Measurements from ENCODE around the gene CRIP2.

Gene CRIP2

GRCh38 chr14:105474483-105475268, at the start of gene CRIP2:
TSS of gene CRIP2 (plus strand) at chr14:105474821. CDS start at chr14:105474863, 42 bp downstream.
- peak; percentile 64 for DNase-seq

GRCh38 chr14:105424861-105425260, 49.8 kb upstream of the CRIP2 start:
- no peak for DNase-seq

GRCh38 chr14:105425823-105426247, 48.8 kb upstream of the CRIP2 start:
- no peak for DNase-seq

GRCh38 chr14:105426416-105427130, 48.0 kb upstream of the CRIP2 start:
- DNase-seq, result no peak

- no peak for DNase-seq
Measured at GRCh38 chr14:105427412-105427811, 47.2 kb upstream of the CRIP2 start.

GRCh38 chr14:105427936-105428485, 46.6 kb upstream of the CRIP2 start:
- DNase-seq, result no peak

- DNase-seq, result no peak
Measured at GRCh38 chr14:105430042-105430441, 44.6 kb upstream of the CRIP2 start.

GRCh38 chr14:105430565-105430964, 44.1 kb upstream of the CRIP2 start:
- DNase-seq, result no peak

- DNase-seq, result no peak
Measured at GRCh38 chr14:105431256-105431655, 43.4 kb upstream of the CRIP2 start.

GRCh38 chr14:105432657-105433056, 42.0 kb upstream of the CRIP2 start:
- DNase-seq, result no peak

- DNase-seq, result no peak
Measured at GRCh38 chr14:105433161-105433605, 41.4 kb upstream of the CRIP2 start.

- no peak for DNase-seq
Measured at GRCh38 chr14:105436402-105436801, 38.2 kb upstream of the CRIP2 start.

GRCh38 chr14:105436891-105437722, 37.5 kb upstream of the CRIP2 start:
- DNase-seq, result no peak

GRCh38 chr14:105437723-105438500, 36.7 kb upstream of the CRIP2 start:
- no peak for DNase-seq

- no peak for DNase-seq
Measured at GRCh38 chr14:105439179-105439578, 35.4 kb upstream of the CRIP2 start.

- DNase-seq, result no peak
Measured at GRCh38 chr14:105439710-105440553, 34.7 kb upstream of the CRIP2 start.

GRCh38 chr14:105440554-105440900, 34.1 kb upstream of the CRIP2 start:
- DNase-seq, result no peak

- no peak for DNase-seq
Measured at GRCh38 chr14:105440992-105441391, 33.6 kb upstream of the CRIP2 start.

- no peak for DNase-seq
Measured at GRCh38 chr14:105442125-105442524, 32.5 kb upstream of the CRIP2 start.

GRCh38 chr14:105442834-105443233, 31.8 kb upstream of the CRIP2 start:
- DNase-seq, result no peak

- no peak for DNase-seq
Measured at GRCh38 chr14:105444859-105445258, 29.8 kb upstream of the CRIP2 start.
